CD4-positive, alpha-beta T cell treated with Interferon gamma for 1 hour (primary cell): ENCODE data around the gene PSG4.
"Not testable (repeated sequence)": the region's sequence is repeated elsewhere in the genome, so short reads cannot be mapped to it uniquely, and the experiment has no call there.

Experiments used
- DNase-seq: peaks from one replicate; pipeline ENCODE4 v3.0.0-alpha.2; 2020

The PSG4 gene

GRCh38 chr19:43205471-43206105, at the start of gene PSG4:
Gene PSG4 (minus strand): TSS chr19:43205638. CDS start chr19:43205536, 102 bp downstream.
- not testable (repeated sequence) for DNase-seq

GRCh38 chr19:43251428-43251827, 46.0 kb upstream of the PSG4 start:
- not testable (repeated sequence) for DNase-seq

- not testable (repeated sequence) for DNase-seq
Observed at GRCh38 chr19:43250296-43250695, 44.9 kb upstream of the PSG4 start.

- not testable (repeated sequence) for DNase-seq
Observed at GRCh38 chr19:43248635-43249002, 43.2 kb upstream of the PSG4 start.

- not testable (repeated sequence) for DNase-seq
Observed at GRCh38 chr19:43247243-43247880, 41.9 kb upstream of the PSG4 start.

- DNase-seq: not testable (repeated sequence)
Observed at GRCh38 chr19:43245848-43246247, 40.4 kb upstream of the PSG4 start.

GRCh38 chr19:43242211-43242610, 36.8 kb upstream of the PSG4 start:
- not testable (repeated sequence) for DNase-seq

GRCh38 chr19:43238213-43238612, 32.8 kb upstream of the PSG4 start:
- DNase-seq: not testable (repeated sequence)

GRCh38 chr19:43235686-43236085, 30.2 kb upstream of the PSG4 start:
- not testable (repeated sequence) for DNase-seq

GRCh38 chr19:43229315-43229714, 23.9 kb upstream of the PSG4 start:
- DNase-seq: no peak

GRCh38 chr19:43228730-43229129, 23.3 kb upstream of the PSG4 start:
- not testable (repeated sequence) for DNase-seq

- not testable (repeated sequence) for DNase-seq
Observed at GRCh38 chr19:43226986-43227385, 21.5 kb upstream of the PSG4 start.

GRCh38 chr19:43224855-43225253, 19.4 kb upstream of the PSG4 start:
- no peak for DNase-seq

GRCh38 chr19:43224201-43224854, 18.9 kb upstream of the PSG4 start:
- not testable (repeated sequence) for DNase-seq

- DNase-seq: not testable (repeated sequence)
Observed at GRCh38 chr19:43221891-43222290, 16.5 kb upstream of the PSG4 start.

- DNase-seq: not testable (repeated sequence)
Observed at GRCh38 chr19:43219136-43219535, 13.7 kb upstream of the PSG4 start.

GRCh38 chr19:43215881-43216280, 10.4 kb upstream of the PSG4 start:
- DNase-seq: not testable (repeated sequence)

GRCh38 chr19:43207991-43208390, 2.6 kb upstream of the PSG4 start:
- no peak for DNase-seq

- not testable (repeated sequence) for DNase-seq
Observed at GRCh38 chr19:43207174-43207573, 1.7 kb upstream of the PSG4 start.

- not testable (repeated sequence) for DNase-seq
Observed at GRCh38 chr19:43203611-43204010, 1.8 kb downstream of the PSG4 start.

GRCh38 chr19:43201891-43202290, 3.5 kb downstream of the PSG4 start:
- not testable (repeated sequence) for DNase-seq

GRCh38 chr19:43201337-43201801, 4.1 kb downstream of the PSG4 start:
- DNase-seq: not testable (repeated sequence)

- not testable (repeated sequence) for DNase-seq
Observed at GRCh38 chr19:43198686-43199419, 6.6 kb downstream of the PSG4 start.
